GM19239 (cell line): Measurements from ENCODE around the gene USP34.
"Not testable (repeated sequence)": the region's sequence is repeated elsewhere in the genome, so short reads cannot be mapped to it uniquely, and the experiment has no call there.

Experiments
- DNase-seq: peaks from one replicate; pipeline ENCODE4 v3.0.0; 2011; ENCODE audit warnings: low spot score; ENCODE audit not compliant: insufficient read length
- FAIRE-seq: peaks from 2 replicates; lab custom pipeline; 2011; peaks lifted over from hg19 to GRCh38; lab: Jason Lieb, UNC

The USP34 gene

GRCh38 chr2:61470965-61471904 lies at the start of gene USP34:
Gene USP34 (minus strand): TSS chr2:61471087. CDS start chr2:61470692, 395 bp downstream.
- peak; percentile 82 for DNase-seq
- FAIRE-seq: peak; percentile 72

- DNase-seq (no peak), FAIRE-seq (no peak)
Measured at GRCh38 chr2:61520261-61520660, 49.4 kb upstream of the USP34 start.

DNA sequence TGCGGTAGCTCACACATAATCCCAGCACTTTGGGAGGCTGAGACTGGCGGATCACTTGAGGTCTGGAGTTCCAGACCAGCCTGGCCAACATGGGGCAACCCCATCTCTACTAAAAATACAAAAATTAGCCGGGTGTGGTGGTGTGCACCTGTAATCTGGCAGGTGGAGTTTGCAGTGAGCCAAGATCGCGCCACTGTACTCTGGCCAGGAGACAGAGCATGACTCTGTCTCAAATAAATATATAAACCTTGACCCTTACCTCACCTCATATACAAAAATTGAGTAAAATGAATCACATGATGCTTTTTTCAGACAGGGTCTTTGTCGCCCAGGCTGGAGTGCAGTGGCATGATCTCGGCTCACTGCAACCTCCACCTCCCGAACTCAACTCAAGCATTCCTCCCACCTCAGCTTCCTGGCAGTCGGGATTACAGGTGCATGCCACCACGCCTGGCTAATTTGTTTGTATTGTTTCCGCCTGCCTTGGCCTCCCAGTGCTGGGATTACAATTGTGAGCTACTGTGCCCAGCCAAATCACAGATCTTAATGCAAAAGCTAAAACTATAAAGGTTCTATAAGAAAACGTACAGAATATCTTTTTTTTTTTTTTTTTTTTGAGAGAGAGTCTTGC lies 42.0 kb upstream of the USP34 start:
- FAIRE-seq (no peak), DNase-seq (no peak)

GRCh38 chr2:61510674-61511671 lies 40.1 kb upstream of the USP34 start:
- no peak for DNase-seq
- FAIRE-seq: no peak

DNA sequence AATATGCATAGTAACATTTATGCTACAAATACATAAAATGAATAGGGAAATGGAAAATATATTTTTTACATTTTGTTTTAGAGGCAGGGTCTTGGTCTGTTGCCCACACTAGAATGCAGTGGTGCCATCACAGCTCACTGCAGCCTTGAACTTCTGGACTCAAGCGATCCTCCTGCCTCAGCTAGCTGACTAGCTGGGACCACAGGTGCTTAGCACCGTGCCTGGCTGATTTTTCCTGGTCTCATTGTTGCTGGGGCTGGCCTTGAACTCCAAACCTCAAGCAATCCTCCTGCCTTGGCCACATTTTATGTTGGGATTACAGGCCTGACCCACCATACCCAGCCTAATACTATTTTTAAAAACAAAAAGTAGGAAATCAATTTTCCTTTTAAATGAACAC lies 34.1 kb upstream of the USP34 start:
- DNase-seq (no peak), FAIRE-seq (no peak)

DNA sequence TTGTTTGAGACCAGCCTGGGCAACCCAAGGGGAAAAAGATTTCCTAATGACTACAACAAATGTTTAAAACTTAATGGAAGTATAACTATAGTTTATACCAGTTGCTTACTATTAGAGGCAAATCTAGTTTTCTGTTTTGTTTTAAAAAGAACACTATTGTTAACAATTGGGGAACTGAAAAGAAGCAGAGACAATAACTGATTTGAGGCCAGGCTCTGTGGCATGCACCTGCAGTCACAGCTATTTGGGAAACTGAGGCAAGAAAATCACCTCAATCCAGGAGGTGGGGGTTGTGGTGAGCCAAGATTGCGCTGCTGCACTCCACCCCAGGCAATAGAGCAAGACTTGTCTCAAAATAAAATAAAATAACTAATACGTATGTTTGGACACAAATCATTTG lies 28.2 kb upstream of the USP34 start:
- DNase-seq: no peak
- FAIRE-seq: no peak

DNA sequence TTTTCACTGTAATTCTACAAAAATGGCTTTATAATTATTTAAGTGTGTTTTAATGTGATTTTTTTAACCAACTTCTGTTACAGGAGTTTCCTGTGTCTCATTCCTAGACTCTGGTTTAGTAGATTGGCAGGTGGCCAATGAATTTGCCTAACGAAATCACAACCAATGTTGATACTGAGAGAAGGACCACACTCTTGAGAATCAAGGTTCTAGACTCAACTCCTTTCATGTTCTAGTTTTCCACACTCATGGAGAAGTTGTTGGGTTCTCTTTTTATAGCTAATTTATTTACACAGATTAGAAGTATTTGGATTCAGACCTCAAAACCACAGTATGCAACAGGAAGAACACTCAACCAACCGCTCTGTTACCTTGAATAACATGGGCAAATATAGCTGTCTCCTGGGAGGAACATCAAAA lies 22.6 kb upstream of the USP34 start:
- DNase-seq: no peak
- no peak for FAIRE-seq

GRCh38 chr2:61492476-61492875 lies 21.6 kb upstream of the USP34 start:
- DNase-seq (no peak), FAIRE-seq (no peak)

DNA sequence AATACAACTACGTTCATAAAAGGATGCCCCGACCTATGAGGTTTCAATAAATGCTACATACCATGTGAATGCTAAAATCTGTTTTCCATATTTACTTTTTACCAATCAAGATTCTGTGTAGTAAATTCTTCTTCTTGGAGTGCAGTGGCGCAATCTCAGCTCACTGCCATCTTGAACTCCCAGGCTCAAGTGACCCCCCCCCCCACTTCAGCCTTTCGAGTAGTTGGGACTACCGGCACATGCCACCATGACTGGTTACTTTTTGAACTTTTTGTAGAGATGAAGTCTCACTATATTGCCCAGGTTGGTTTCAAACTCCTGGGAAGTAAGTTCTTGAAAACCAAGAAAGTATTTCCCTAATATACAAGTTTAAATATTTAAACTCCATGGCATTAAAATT lies 14.4 kb upstream of the USP34 start:
- no peak for FAIRE-seq
- DNase-seq: no peak

GRCh38 chr2:61478086-61478485 lies 7.2 kb upstream of the USP34 start:
- no peak for FAIRE-seq
- no peak for DNase-seq

DNA sequence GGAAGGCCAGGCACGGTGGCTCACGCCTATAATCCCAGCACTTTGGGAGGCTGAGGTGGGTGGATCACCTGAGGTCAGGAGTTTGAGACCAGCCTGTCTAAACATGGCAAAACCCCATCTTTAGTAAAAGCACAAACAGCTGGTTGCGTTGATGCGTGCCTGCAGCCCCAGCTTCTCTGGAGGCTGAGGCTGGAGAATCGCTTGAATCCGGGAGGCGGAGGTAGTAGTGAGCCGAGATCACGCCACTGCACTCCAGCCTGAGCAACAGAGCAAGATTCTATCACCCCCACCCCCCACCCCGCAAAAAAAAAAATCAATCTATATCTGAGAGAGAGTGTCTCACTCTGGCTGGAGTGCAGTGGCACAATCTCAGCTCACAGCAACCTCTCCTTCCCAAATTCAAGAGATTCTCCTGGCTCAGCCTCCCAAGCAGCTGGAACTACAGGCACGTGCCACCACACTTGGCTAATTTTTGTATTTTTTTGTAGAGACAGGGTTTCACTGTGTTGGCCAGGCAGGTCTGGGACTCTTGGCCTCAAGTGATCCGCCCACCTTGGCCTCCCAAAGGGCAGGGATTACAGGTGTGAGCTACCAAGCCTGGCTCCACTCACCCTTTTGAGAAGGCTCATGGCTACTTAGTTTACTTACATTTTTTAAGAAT lies 6.2 kb upstream of the USP34 start:
- not testable (repeated sequence) for FAIRE-seq, DNase-seq

GRCh38 chr2:61471905-61472805 lies 1.3 kb upstream of the USP34 start:
- peak; percentile 16 for DNase-seq
- peak; percentile 68 for FAIRE-seq

DNA sequence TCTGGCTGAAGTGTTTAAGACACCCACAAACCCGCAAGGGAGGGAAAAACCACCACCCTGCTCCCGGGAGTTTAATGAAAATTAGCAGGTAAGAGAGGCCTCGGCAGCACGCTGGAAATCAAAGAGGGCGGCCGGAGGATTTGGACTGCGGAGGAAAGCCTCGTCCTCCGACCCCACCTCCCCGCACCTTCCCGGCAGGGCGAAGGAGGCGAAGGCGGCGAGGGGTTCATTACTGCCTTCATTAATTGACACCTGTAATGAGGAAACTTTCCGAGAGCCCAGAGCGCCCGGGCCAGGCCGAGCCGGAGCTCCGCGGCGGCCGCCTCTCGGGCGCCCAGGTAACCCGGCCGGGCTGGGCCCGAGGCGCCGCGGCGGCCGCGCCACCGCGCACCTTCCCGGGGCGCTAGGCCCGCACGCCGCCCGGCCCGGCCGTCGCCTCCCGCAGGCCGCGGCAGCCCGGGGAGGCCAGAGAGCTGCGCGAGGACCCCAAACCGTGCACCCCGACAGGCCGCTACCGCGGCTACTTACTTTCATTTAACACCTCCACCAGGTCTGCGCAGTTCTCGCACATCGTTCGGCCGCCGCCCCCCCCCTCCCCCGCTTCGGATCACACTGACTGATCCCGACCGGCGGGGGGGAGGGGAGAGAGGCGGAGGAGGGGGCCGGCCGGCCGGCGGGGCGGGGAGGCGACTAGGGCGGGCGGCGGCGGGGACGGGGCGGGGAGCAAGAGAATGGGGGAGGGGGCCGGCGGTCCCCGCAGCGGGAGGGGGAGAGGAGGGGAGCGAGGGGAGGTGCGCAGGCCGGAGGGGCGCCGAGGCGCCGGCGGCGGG lies 550 bp downstream of the USP34 start:
- FAIRE-seq: no peak

DNA sequence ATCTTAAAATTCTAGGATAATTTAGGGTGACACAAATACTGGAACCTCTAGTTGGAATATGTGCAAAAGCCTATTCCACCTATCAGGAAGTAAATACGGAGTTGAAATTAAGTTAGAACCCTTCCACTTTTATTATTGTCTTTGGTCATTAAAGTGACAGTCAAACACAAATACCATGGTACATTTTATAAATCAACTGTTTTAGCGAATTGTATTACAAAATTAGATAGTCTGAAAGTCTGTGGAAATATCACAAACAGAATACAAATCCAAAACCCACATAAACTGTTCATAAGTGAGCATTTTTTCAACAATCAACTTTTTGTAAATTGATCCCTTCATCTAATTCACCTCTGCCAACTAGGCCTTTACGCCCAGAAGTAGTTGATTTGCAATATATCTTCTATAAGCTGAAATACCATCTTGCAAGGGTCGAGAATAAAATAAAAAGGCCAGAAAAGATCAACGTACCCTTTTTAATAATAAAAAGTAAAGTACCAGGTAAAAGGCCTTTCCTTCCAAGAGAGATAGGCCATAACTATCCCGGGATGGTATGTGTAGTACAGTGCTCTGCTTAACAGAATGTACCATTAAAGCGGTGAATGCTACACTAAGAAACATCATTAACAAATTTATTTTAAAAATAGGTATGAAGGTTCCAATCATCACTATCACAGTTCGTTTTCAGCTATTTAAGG lies 1.3 kb downstream of the USP34 start:
- FAIRE-seq (no peak), DNase-seq (no peak)

More for the DNA sequence above, 550 bp downstream of the USP34 start:
- DNase-seq: peak; percentile 71

GRCh38 chr2:61468231-61468630 lies 2.7 kb downstream of the USP34 start:
- DNase-seq, FAIRE-seq: not testable (repeated sequence)

GRCh38 chr2:61465045-61465444 lies 5.8 kb downstream of the USP34 start:
- FAIRE-seq (peak; percentile 21), DNase-seq (no peak)

- no peak for FAIRE-seq
Measured at GRCh38 chr2:61463769-61464475, 7.0 kb downstream of the USP34 start.

More at GRCh38 chr2:61463769-61464475, 7.0 kb downstream of the USP34 start:
- DNase-seq: no peak
